Bronchial epithelial cell (primary cell): Measurements from ENCODE around the gene PCDHB3. TPM values are rescaled to one million over a fixed set of nuclear protein-coding genes. Genes with fewer than 3 reads are reported as not detected.
A peak's percentile ranks its signal among the peaks of the same experiment; 100 is the strongest.
"Not testable (repeated sequence)": the region's sequence is repeated elsewhere in the genome, so short reads cannot be mapped to it uniquely, and the experiment has no call there.

Experiments used
- DNase-seq: peaks from one replicate; pipeline ENCODE4 v3.0.0-alpha.2; 2010; ENCODE audit warnings: low read depth
- FAIRE-seq: peaks from 2 replicates; lab custom pipeline; 2011; peaks lifted over from hg19 to GRCh38; lab: Jason Lieb, UNC
- H3K27me3 ChIP-seq: 2 replicates; pipeline ENCODE4 v1.5.1; 2011; ENCODE audit warnings: low read length; ENCODE audit not compliant: control insufficient read depth, insufficient read depth
- H3K36me3 ChIP-seq: 2 replicates; pipeline ENCODE4 v1.5.1; 2011; ENCODE audit warnings: low read length; ENCODE audit not compliant: control insufficient read depth, insufficient read depth
- H3K4me3 ChIP-seq: 2 replicates; pipeline ENCODE4 v1.5.1; 2011; ENCODE audit warnings: mild to moderate bottlenecking, low read depth, low read length, control low read depth
- total RNA-seq: library from RNA; depleted of rRNA; stranded (reverse); fragments of >200 nt; gene quantifications from 2 replicates; pipeline ENCODE4 v1.2.1, GENCODE V29; 2014
- TF ChIP-seq, protein P1 (sequence below): IDR thresholded peaks from 2 replicates; pipeline ENCODE4 v1.5.1; 2011; ENCODE audit warnings: mild to moderate bottlenecking, moderate library complexity, low read length, control low read depth, inconsistent platforms; ENCODE audit not compliant: insufficient read depth, severe bottlenecking

The PCDHB3 gene
- total RNA-seq, 1 donor from 2014 or later, result under 0.01 TPM

DNA sequence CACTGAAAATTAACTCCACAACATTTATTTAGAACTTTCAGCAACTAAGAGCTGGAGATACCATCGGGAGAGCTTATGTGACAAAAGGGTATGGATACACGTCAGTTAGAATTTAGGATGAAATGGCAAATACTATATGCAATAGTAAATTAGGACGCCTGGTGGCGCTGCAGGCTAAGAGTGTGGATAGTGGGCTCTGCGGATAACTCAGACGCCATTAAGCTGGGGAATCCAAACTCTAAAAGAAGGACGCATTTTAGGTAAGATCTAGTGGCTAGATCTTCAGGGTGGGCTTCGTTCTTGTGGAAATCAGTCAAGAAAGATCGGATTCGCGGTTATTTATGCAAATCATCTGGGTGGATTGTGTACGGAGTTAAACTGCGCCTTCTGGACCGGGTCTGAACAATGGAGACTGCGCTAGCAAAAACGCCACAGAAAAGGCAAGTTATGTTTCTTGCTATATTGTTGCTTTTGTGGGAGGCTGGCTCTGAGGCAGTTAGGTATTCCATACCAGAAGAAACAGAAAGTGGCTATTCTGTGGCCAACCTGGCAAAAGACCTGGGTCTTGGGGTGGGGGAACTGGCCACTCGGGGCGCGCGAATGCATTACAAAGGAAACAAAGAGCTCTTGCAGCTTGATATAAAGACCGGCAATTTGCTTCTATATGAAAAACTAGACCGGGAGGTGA, 34.9 kb downstream of the PCDHB3 start, which contains the start of gene PCDHB5:
Gene PCDHB5, plus strand, starts transcription at position 177 of the 688 bp plus-strand sequence. Its CDS starts 229 bp downstream, at position 406.
- Histone ChIP-seq H3K27me3 (no peaks in the 10 kb centered on the region), H3K4me3 (peak within 1 kb of the TSS; percentile 20), H3K36me3 (no peaks in the 10 kb centered on the region)
- TF ChIP-seq, protein P1, sequence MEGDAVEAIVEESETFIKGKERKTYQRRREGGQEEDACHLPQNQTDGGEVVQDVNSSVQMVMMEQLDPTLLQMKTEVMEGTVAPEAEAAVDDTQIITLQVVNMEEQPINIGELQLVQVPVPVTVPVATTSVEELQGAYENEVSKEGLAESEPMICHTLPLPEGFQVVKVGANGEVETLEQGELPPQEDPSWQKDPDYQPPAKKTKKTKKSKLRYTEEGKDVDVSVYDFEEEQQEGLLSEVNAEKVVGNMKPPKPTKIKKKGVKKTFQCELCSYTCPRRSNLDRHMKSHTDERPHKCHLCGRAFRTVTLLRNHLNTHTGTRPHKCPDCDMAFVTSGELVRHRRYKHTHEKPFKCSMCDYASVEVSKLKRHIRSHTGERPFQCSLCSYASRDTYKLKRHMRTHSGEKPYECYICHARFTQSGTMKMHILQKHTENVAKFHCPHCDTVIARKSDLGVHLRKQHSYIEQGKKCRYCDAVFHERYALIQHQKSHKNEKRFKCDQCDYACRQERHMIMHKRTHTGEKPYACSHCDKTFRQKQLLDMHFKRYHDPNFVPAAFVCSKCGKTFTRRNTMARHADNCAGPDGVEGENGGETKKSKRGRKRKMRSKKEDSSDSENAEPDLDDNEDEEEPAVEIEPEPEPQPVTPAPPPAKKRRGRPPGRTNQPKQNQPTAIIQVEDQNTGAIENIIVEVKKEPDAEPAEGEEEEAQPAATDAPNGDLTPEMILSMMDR, result peak; percentile 32
- FAIRE-seq (no peak), DNase-seq (peak; percentile 13)

DNA sequence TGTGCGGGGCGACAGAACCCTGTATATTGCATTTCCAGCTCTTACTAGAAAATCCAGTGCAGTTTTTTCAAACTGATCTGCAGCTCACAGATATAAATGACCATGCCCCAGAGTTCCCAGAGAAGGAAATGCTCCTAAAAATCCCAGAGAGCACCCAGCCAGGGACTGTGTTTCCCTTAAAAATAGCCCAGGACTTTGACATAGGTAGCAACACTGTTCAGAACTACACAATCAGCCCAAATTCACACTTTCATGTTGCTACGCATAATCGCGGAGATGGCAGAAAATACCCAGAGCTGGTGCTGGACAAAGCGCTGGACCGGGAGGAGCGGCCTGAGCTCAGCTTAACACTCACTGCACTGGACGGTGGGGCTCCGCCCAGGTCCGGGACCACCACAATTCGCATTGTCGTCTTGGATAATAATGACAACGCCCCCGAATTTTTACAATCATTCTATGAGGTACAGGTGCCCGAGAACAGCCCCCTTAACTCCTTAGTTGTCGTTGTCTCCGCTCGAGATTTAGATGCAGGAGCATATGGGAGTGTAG, 35.5 kb downstream of the PCDHB3 start:
- TF ChIP-seq, protein P1, result no peak
- Histone ChIP-seq H3K4me3 (no peak overlapping the region), H3K27me3 (no peaks in the 10 kb centered on the region), H3K36me3 (no peaks in the 10 kb centered on the region)
- FAIRE-seq (no peak), DNase-seq (no peak)

DNA sequence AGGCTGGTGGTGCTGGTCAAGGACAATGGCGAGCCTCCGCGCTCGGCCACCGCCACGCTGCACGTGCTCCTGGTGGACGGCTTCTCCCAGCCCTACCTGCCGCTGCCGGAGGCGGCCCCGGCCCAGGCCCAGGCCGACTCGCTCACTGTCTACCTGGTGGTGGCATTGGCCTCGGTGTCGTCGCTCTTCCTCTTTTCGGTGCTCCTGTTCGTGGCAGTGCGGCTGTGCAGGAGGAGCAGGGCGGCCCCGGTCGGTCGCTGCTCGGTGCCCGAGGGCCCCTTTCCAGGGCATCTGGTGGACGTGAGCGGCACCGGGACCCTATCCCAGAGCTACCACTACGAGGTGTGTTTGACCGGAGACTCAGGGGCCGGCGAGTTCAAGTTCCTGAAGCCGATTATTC, 37.1 kb downstream of the PCDHB3 start:
- not testable (repeated sequence) for DNase-seq, H3K36me3 ChIP-seq, H3K27me3 ChIP-seq, H3K4me3 ChIP-seq, FAIRE-seq

DNA sequence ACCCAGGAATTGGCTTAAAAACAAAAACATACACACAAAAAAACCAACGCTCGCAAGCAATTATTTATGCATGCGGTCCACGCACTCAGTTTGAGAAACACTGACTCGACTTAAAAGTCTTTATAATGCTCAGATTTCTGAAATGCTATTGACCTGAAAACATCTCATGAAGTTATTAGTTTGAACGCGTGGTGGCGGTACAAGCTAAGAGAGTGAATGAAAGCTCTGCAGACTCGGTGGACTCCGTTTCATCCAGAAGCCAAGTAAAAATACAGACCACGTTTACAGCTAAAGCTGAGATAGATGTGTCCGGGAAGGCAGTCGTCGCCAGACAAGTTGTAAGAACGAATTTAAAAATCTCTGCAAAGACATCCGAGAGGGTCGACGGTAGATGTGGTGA, 49.5 kb downstream of the PCDHB3 start, which contains the start of gene PCDHB6:
Gene PCDHB6, plus strand, starts transcription at position 246 of the 400 bp plus-strand sequence. CDS start 201 bp downstream, outside the sequence.
- H3K27me3 ChIP-seq, result no peaks in the 10 kb centered on the region
- H3K36me3 ChIP-seq, result no peaks in the 10 kb centered on the region
- TF ChIP-seq, protein P1, result no peak
- FAIRE-seq (no peak), DNase-seq (peak; percentile 13)
- H3K4me3 ChIP-seq, result no peak within 1 kb of the TSS

DNA sequence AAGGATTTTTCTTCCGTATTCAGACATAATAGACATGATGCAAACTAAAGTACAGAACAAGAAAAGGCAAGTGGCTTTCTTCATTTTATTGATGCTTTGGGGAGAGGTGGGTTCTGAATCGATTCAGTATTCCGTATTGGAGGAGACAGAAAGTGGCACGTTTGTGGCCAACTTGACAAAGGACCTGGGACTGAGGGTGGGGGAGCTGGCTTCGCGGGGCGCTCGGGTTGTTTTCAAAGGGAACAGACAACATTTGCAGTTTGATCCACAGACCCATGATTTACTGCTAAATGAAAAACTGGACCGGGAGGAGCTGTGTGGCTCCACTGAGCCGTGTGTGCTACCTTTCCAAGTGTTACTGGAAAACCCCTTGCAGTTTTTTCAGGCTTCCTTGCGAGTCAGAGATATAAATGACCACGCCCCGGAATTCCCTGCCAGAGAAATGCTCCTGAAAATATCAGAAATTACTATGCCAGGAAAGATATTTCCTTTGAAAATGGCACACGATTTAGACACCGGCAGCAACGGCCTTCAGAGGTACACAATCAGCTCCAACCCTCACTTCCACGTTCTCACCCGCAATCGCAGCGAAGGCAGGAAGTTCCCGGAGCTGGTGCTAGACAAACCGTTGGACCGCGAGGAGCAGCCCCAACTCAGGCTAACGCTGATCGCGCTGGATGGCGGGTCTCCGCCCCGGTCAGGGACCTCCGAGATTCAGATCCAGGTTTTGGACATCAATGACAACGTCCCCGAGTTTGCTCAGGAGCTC, 50.1 kb downstream of the PCDHB3 start:
- Histone ChIP-seq H3K27me3 (no peaks in the 10 kb centered on the region), H3K4me3 (no peak overlapping the region), H3K36me3 (no peaks in the 10 kb centered on the region)
- TF ChIP-seq, protein P1, result no peak
- FAIRE-seq, result no peak
- DNase-seq, result no peak

DNA sequence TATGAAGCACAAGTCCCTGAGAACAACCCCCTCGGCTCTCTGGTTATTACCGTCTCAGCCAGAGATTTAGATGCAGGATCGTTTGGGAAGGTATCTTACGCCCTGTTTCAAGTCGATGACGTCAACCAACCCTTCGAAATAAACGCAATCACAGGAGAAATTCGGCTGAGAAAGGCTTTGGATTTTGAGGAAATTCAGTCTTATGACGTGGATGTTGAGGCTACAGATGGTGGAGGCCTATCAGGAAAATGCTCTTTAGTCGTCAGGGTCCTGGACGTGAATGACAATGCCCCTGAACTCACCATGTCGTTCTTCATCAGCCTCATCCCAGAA, 50.7 kb downstream of the PCDHB3 start:
- DNase-seq (no peak), FAIRE-seq (no peak)
- TF ChIP-seq, protein P1, result no peak
- Histone ChIP-seq H3K36me3 (no peaks in the 10 kb centered on the region), H3K27me3 (no peaks in the 10 kb centered on the region), H3K4me3 (no peak overlapping the region)

DNA sequence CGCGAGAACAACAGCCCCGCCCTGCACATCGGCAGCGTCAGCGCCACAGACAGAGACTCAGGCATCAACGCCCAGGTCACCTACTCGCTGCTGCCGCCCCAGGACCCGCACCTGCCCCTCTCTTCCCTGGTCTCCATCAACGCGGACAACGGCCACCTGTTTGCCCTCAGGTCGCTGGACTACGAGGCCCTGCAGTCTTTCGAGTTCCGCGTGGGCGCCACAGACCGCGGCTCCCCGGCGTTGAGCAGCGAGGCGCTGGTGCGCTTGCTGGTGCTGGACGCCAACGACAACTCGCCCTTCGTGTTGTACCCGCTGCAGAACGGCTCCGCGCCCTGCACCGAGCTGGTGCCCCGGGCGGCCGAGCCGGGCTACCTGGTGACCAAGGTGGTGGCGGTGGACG, 51.4 kb downstream of the PCDHB3 start:
- not testable (repeated sequence) for H3K4me3 ChIP-seq, H3K27me3 ChIP-seq, H3K36me3 ChIP-seq, FAIRE-seq, DNase-seq

DNA sequence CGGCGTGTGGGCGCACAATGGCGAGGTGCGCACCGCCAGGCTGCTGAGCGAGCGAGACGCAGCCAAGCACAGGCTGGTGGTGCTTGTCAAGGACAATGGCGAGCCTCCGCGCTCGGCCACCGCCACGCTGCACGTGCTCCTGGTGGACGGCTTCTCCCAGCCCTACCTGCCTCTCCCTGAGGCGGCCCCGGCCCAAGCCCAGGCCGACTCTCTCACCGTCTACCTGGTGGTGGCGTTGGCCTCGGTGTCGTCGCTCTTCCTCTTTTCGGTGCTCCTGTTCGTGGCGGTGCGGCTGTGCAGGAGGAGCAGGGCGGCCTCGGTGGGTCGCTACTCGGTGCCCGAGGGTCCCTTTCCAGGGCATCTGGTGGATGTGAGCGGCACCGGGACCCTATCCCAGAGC, 51.8 kb downstream of the PCDHB3 start:
- H3K4me3 ChIP-seq, DNase-seq, FAIRE-seq, H3K27me3 ChIP-seq, H3K36me3 ChIP-seq: not testable (repeated sequence)
